Measurements from ENCODE around the gene SCART1.
A peak's percentile ranks its signal among the peaks of the same experiment; 100 is the strongest.
"Not testable (repeated sequence)": the region's sequence is repeated elsewhere in the genome, so short reads cannot be mapped to it uniquely, and the experiment has no call there.

Gene SCART1

GRCh38 chr10:133462512-133463305, 9.0 kb downstream of the SCART1 start:
- Mint-ChIP-seq H3K27me3 (no peaks in the 10 kb centered on the region), H3K27ac (peak overlapping the region in 1 of 2 donors; percentile 49), H3K36me3 (ENCODE audit: insufficient read depth) (peaks cover 52% of the 10 kb centered on the region), H3K9me3 (no peaks in the 10 kb centered on the region), H3K4me1 (ENCODE audit: low read depth in 2 of 2) (peaks cover 0 to 26% of the 10 kb centered on the region in 2 donors), H3K4me3 (no peak overlapping the region)
- DNase-seq (no peak), ATAC-seq (replicated peaks) (no peak)

- peaks cover 49% of the 10 kb centered on the region for H3K36me3 Mint-ChIP-seq (ENCODE audit: insufficient read depth)
- DNase-seq (no peak), ATAC-seq (replicated peaks) (no peak)
- no peaks in the 10 kb centered on the region for H3K27me3 Mint-ChIP-seq
- peak overlapping the region in 1 of 2 donors; percentile 82 for H3K27ac Mint-ChIP-seq
- no peaks in the 10 kb centered on the region for H3K9me3 Mint-ChIP-seq
- peaks cover 0 to 22% of the 10 kb centered on the region in 2 donors for H3K4me1 Mint-ChIP-seq (ENCODE audit: low read depth in 2 of 2)
- H3K4me3 Mint-ChIP-seq, result no peak overlapping the region
These were observed 10.9 kb downstream of the SCART1 start for GRCh38 chr10:133464582-133465031.

- no peak for ATAC-seq (replicated peaks)
- peaks cover 0 to 22% of the 10 kb centered on the region in 2 donors for H3K4me1 Mint-ChIP-seq (ENCODE audit: low read depth in 2 of 2)
- H3K36me3 Mint-ChIP-seq (ENCODE audit: insufficient read depth), result peaks cover 48% of the 10 kb centered on the region
- H3K4me3 Mint-ChIP-seq, result no peak overlapping the region
- no peaks in the 10 kb centered on the region for H3K9me3 Mint-ChIP-seq
- no peak overlapping the region for H3K27ac Mint-ChIP-seq
- DNase-seq, result no peak
- no peaks in the 10 kb centered on the region for H3K27me3 Mint-ChIP-seq
These were observed 11.6 kb downstream of the SCART1 start for GRCh38 chr10:133465191-133465949.

- Mint-ChIP-seq H3K27ac (peak overlapping the region in 1 of 2 donors; percentile 84), H3K4me3 (no peak overlapping the region), H3K27me3 (no peaks in the 10 kb centered on the region), H3K9me3 (no peaks in the 10 kb centered on the region), H3K4me1 (ENCODE audit: low read depth in 2 of 2) (peaks cover 0 to 24% of the 10 kb centered on the region in 2 donors), H3K36me3 (ENCODE audit: insufficient read depth) (peaks cover 47% of the 10 kb centered on the region)
- ATAC-seq (replicated peaks) (no peak), DNase-seq (no peak)
These were observed 12.3 kb downstream of the SCART1 start for GRCh38 chr10:133465950-133466474.

GRCh38 chr10:133466683-133467275, 13.0 kb downstream of the SCART1 start:
- Mint-ChIP-seq H3K9me3 (no peaks in the 10 kb centered on the region), H3K36me3 (ENCODE audit: insufficient read depth) (peaks cover 43% of the 10 kb centered on the region), H3K4me1 (ENCODE audit: low read depth in 2 of 2) (peaks cover 0 to 25% of the 10 kb centered on the region in 2 donors), H3K27ac (peak overlapping the region in 1 of 2 donors; percentile 84), H3K27me3 (no peaks in the 10 kb centered on the region), H3K4me3 (no peak overlapping the region)
- no peak for DNase-seq
- ATAC-seq (replicated peaks), result no peak

GRCh38 chr10:133467286-133467911, 13.7 kb downstream of the SCART1 start:
- no peaks in the 10 kb centered on the region for H3K27me3 Mint-ChIP-seq
- H3K27ac Mint-ChIP-seq, result peak overlapping the region in 1 of 2 donors; percentile 84
- DNase-seq (no peak), ATAC-seq (replicated peaks) (peak; percentile 19)
- H3K4me1 Mint-ChIP-seq (ENCODE audit: low read depth in 2 of 2), result peaks cover 0 to 23% of the 10 kb centered on the region in 2 donors
- H3K36me3 Mint-ChIP-seq (ENCODE audit: insufficient read depth), result peaks cover 42% of the 10 kb centered on the region
- H3K9me3 Mint-ChIP-seq, result no peaks in the 10 kb centered on the region
- no peak overlapping the region for H3K4me3 Mint-ChIP-seq

GRCh38 chr10:133469205-133469604, 15.5 kb downstream of the SCART1 start:
- H3K4me3 Mint-ChIP-seq; H3K9me3 Mint-ChIP-seq; H3K27me3 Mint-ChIP-seq; H3K27ac Mint-ChIP-seq; ATAC-seq (replicated peaks); DNase-seq: not testable (repeated sequence)
- Mint-ChIP-seq H3K36me3 (ENCODE audit: insufficient read depth) (peaks cover 40% of the 10 kb centered on the region), H3K4me1 (ENCODE audit: low read depth in 2 of 2) (peaks cover 0 to 31% of the 10 kb centered on the region in 2 donors)

- H3K9me3 Mint-ChIP-seq, result no peaks in the 10 kb centered on the region
- H3K36me3 Mint-ChIP-seq (ENCODE audit: insufficient read depth), result peaks cover 38% of the 10 kb centered on the region
- H3K4me3 Mint-ChIP-seq, result peak overlapping the region in 1 of 2 donors; percentile 62
- H3K4me1 Mint-ChIP-seq (ENCODE audit: low read depth in 2 of 2), result peaks cover 7 to 45% of the 10 kb centered on the region in 2 donors
- H3K27ac Mint-ChIP-seq, result peak overlapping the region in 1 of 2 donors; percentile 93
- no peak for ATAC-seq (replicated peaks)
- DNase-seq, result no peak
- no peaks in the 10 kb centered on the region for H3K27me3 Mint-ChIP-seq
These were observed 17.8 kb downstream of the SCART1 start for GRCh38 chr10:133471300-133472109.

GRCh38 chr10:133473270-133473669, 19.5 kb downstream of the SCART1 start:
- ATAC-seq (replicated peaks), result no peak
- no peak for DNase-seq
- peaks cover 24% of the 10 kb centered on the region for H3K36me3 Mint-ChIP-seq (ENCODE audit: insufficient read depth)
- H3K4me3 Mint-ChIP-seq, result peak overlapping the region in 1 of 2 donors; percentile 48
- peak overlapping the region in 1 of 2 donors; percentile 91 for H3K27ac Mint-ChIP-seq
- no peaks in the 10 kb centered on the region for H3K9me3 Mint-ChIP-seq
- no peaks in the 10 kb centered on the region for H3K27me3 Mint-ChIP-seq
- H3K4me1 Mint-ChIP-seq (ENCODE audit: low read depth in 2 of 2), result peaks cover 7 to 42% of the 10 kb centered on the region in 2 donors

- Mint-ChIP-seq H3K9me3 (no peaks in the 10 kb centered on the region), H3K27me3 (no peaks in the 10 kb centered on the region), H3K36me3 (ENCODE audit: insufficient read depth) (peaks cover 23% of the 10 kb centered on the region), H3K27ac (peak overlapping the region in 1 of 2 donors; percentile 91), H3K4me3 (peak overlapping the region in 1 of 2 donors; percentile 79), H3K4me1 (ENCODE audit: low read depth in 2 of 2) (peaks cover 7 to 42% of the 10 kb centered on the region in 2 donors)
- no peak for DNase-seq
- no peak for ATAC-seq (replicated peaks)
These were observed 20.3 kb downstream of the SCART1 start for GRCh38 chr10:133474027-133474426.

GRCh38 chr10:133474665-133475424, 21.1 kb downstream of the SCART1 start:
- Mint-ChIP-seq H3K9me3 (no peaks in the 10 kb centered on the region), H3K27ac (peak overlapping the region; percentile 86 to 91), H3K27me3 (no peaks in the 10 kb centered on the region), H3K4me1 (ENCODE audit: low read depth in 2 of 2) (peaks cover 7 to 42% of the 10 kb centered on the region in 2 donors), H3K4me3 (peak overlapping the region; percentile 48 to 79), H3K36me3 (ENCODE audit: insufficient read depth) (peaks cover 18% of the 10 kb centered on the region)
- ATAC-seq (replicated peaks), result no peak
- DNase-seq, result no peak

- Mint-ChIP-seq H3K36me3 (ENCODE audit: insufficient read depth) (peaks cover 18% of the 10 kb centered on the region), H3K27ac (peak overlapping the region; percentile 86 to 91), H3K4me1 (ENCODE audit: low read depth in 2 of 2) (peaks cover 7 to 42% of the 10 kb centered on the region in 2 donors), H3K27me3 (no peaks in the 10 kb centered on the region), H3K4me3 (peak overlapping the region; percentile 48 to 79), H3K9me3 (no peaks in the 10 kb centered on the region)
- peak; percentile 93 for ATAC-seq (replicated peaks)
- peak in 2 of 3 experiments; percentile 56 to 62 for DNase-seq
These were observed 21.6 kb downstream of the SCART1 start for GRCh38 chr10:133475425-133475734.
